ENCODE data around the gene BABAM2. TPM values are rescaled to one million over a fixed set of nuclear protein-coding genes. Genes with fewer than 3 reads are reported as not detected.

The BABAM2 gene
- total RNA-seq, 1 donor from 2014 or later: 43.5 TPM

DNA sequence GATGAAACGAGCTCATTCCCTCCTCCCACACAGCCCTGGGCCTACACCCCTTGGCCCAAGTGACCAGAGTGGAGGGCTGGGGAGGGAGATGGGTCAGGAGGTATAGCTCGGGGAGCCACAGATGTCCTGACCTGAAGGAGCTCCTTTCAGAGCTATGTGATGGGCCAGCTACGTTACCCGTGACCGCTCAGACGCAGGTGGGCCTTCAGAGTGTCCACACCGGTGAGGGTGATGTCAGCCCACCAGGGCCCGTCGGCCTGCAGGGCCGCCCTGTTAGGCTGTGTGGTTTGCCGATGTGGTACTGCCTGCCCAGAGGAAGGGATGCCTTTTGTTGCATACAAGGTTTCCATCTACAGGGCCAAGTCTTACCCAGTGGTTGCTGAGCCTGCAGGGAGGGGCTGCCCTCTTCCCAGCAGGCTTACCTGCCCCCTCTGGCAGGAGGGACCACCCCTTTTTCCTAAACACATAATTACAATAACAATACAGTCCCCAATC, 460.3 kb downstream of the BABAM2 start:
- DNase-seq (ENCODE audit: low spot score in 2 of 2, unreplicated experiment in 2 of 2): no peak
- Mint-ChIP-seq H3K4me1 (peaks cover 16% of the 10 kb centered on the region), H3K9me3 (no peaks in the 10 kb centered on the region), H3K4me3 (no peak overlapping the region), H3K27me3 (ENCODE audit: low read depth) (no peaks in the 10 kb centered on the region), H3K27ac (no peak overlapping the region), H3K36me3 (no peaks in the 10 kb centered on the region)
- TF ChIP-seq, protein P1, sequence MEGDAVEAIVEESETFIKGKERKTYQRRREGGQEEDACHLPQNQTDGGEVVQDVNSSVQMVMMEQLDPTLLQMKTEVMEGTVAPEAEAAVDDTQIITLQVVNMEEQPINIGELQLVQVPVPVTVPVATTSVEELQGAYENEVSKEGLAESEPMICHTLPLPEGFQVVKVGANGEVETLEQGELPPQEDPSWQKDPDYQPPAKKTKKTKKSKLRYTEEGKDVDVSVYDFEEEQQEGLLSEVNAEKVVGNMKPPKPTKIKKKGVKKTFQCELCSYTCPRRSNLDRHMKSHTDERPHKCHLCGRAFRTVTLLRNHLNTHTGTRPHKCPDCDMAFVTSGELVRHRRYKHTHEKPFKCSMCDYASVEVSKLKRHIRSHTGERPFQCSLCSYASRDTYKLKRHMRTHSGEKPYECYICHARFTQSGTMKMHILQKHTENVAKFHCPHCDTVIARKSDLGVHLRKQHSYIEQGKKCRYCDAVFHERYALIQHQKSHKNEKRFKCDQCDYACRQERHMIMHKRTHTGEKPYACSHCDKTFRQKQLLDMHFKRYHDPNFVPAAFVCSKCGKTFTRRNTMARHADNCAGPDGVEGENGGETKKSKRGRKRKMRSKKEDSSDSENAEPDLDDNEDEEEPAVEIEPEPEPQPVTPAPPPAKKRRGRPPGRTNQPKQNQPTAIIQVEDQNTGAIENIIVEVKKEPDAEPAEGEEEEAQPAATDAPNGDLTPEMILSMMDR (IDR thresholded peaks at IDR 0.05; ENCODE audit: unreplicated experiment): no peak

GRCh38 chr2:28351621-28352020, 461.1 kb downstream of the BABAM2 start:
- no peak for DNase-seq (ENCODE audit: low spot score in 2 of 2, unreplicated experiment in 2 of 2)
- no peaks in the 10 kb centered on the region for H3K36me3 Mint-ChIP-seq
- H3K4me1 Mint-ChIP-seq: peaks cover 20% of the 10 kb centered on the region
- H3K27ac Mint-ChIP-seq: no peak overlapping the region
- TF ChIP-seq, protein P1 (IDR thresholded peaks at IDR 0.05; ENCODE audit: unreplicated experiment): no peak
- no peak overlapping the region for H3K4me3 Mint-ChIP-seq
- H3K9me3 Mint-ChIP-seq: no peaks in the 10 kb centered on the region
- no peaks in the 10 kb centered on the region for H3K27me3 Mint-ChIP-seq (ENCODE audit: low read depth)

- DNase-seq (ENCODE audit: low spot score in 2 of 2, unreplicated experiment in 2 of 2): no peak
- H3K4me1 Mint-ChIP-seq: peaks cover 20% of the 10 kb centered on the region
- H3K4me3 Mint-ChIP-seq: no peak overlapping the region
- H3K27ac Mint-ChIP-seq: peak overlapping the region; percentile 74
- no peaks in the 10 kb centered on the region for H3K27me3 Mint-ChIP-seq (ENCODE audit: low read depth)
- no peaks in the 10 kb centered on the region for H3K36me3 Mint-ChIP-seq
- TF ChIP-seq, protein P1 (IDR thresholded peaks at IDR 0.05; ENCODE audit: unreplicated experiment): no peak
- H3K9me3 Mint-ChIP-seq: no peaks in the 10 kb centered on the region
These were observed 461.6 kb downstream of the BABAM2 start for GRCh38 chr2:28352104-28352503.

- no peaks in the 10 kb centered on the region for H3K27me3 Mint-ChIP-seq (ENCODE audit: low read depth)
- peaks cover 20% of the 10 kb centered on the region for H3K4me1 Mint-ChIP-seq
- peak overlapping the region; percentile 35 for H3K27ac Mint-ChIP-seq
- DNase-seq (ENCODE audit: low spot score in 2 of 2, unreplicated experiment in 2 of 2): no peak
- no peaks in the 10 kb centered on the region for H3K9me3 Mint-ChIP-seq
- H3K36me3 Mint-ChIP-seq: no peaks in the 10 kb centered on the region
- H3K4me3 Mint-ChIP-seq: no peak overlapping the region
- TF ChIP-seq, protein P1 (IDR thresholded peaks at IDR 0.05; ENCODE audit: unreplicated experiment): no peak
These were observed 462.2 kb downstream of the BABAM2 start for GRCh38 chr2:28352610-28353195.

DNA sequence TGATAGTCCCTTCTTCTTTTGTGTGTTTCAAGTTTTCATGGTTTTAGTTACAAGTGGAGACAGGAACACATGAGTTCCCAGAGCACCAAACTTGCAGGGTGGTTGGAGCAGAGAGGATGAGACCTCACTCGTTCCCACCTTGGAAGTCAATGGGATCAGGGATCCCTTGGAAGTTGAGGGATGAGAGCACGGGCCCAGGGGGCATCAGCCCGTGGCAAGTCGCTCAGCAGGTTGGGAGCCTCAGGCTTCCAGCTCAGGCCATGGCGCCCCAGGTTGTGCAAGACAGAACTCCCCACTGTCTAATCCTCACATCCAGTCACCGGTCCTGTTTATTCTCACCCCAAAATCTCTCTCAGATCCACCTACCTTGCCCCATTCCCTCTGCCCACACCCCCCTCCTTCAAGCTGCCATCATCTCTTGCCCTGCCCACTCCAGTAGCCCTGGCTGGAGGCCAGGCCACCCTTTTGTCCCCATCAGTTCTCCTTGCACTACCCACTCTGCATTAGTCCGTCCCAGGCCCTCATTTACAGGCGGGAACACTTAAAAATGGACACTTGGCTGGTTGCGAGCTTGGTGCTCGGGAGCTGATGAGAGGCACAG, 464.5 kb downstream of the BABAM2 start:
- no peaks in the 10 kb centered on the region for H3K36me3 Mint-ChIP-seq
- no peaks in the 10 kb centered on the region for H3K9me3 Mint-ChIP-seq
- TF ChIP-seq, protein P1 (IDR thresholded peaks at IDR 0.05; ENCODE audit: unreplicated experiment): no peak
- peaks cover 20% of the 10 kb centered on the region for H3K4me1 Mint-ChIP-seq
- DNase-seq (ENCODE audit: low spot score in 2 of 2, unreplicated experiment in 2 of 2): no peak
- no peaks in the 10 kb centered on the region for H3K27me3 Mint-ChIP-seq (ENCODE audit: low read depth)
- no peak overlapping the region for H3K27ac Mint-ChIP-seq
- no peak overlapping the region for H3K4me3 Mint-ChIP-seq

Measured in mesothelial cell of epicardium (in vitro differentiated cells).